Measurements from ENCODE around the gene DTX1.
A peak's percentile ranks its signal among the peaks of the same experiment; 100 is the strongest.
"Not testable (repeated sequence)": the region's sequence is repeated elsewhere in the genome, so short reads cannot be mapped to it uniquely, and the experiment has no call there.

DTX1 gene

DNA sequence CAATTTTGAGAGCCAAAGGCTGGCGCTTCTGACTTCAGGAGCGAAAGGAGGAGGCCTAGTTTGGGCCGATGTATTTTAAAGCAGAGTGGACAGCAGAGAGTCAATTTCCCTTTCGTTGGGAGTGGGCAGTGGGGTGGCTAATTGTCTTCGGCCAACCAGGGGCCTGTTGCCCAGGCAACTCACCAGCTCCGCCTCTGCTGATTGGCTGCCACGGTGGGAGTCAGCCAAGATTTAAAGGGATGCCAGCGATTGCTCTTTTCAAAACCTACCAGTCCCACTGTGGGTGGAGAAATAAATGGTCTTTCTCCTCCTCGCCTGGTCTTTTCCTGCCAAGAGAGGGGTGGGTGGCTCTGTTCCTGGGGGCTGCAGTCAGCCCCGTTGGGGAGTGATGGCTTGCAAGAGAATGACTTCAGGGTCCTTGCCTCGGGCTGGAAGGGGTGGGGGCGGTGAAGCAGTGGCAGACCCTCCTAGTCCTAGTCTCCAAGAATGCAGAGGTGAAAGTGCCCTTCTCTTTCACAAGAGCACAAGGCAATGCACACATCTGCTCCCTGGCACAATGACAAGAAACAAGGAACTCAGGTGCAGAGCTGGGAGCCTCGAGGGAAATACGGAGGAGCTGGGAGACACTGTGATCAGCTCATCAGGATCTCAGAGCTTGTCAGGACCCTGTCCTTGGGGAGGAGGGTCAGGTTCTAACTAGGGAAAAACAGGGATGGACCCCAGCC is 41.3 kb downstream of the DTX1 start:
- peak; percentile 83 for DNase-seq

DNA sequence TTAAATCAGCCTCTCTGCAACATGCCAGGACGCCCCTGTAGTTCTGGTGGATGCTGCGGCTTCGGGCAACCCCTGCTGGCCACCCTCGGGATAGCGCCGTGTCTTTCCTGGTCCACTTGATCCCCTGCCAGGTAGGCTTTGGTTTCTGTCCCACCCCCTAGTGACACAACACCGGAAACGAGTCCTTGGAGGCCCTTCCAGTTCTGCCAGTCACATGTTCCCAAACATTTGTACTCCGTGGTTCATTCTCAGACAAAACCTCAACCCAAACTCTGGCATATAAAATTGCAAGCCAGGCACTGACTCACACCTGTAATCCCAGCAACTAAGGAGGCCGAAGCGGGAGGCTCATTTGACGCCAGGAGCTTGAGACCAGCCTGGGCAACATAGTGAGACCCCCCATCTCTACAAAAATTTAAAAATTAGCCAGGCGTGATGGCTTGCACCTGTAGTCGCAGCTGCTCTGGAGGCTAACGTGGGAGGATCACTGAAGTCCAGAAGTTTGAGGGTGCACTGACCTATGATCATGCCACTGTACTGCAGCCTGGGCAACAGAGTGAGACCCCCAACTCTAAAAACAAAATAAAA is 42.0 kb downstream of the DTX1 start:
- DNase-seq = peak; percentile 85

DNA sequence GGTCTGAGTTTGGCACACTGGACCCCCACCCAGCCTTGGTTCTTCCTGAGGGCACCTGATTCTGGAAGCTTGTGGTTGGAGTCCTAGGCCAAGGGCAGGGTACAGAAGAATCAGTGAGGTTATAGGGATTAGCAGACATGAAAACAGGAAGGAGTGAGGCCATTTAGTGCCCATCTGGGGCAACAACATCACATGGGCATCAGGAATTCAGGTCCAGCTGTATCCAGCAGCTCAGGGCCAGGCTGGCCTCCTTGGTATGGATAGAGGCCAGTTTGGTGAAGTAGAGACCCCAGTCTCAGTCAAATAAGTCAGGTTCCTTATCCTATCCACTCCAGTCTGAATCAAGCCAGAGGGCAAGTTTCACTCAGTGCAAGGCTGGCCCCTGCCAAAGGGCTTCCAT is 42.8 kb downstream of the DTX1 start:
- DNase-seq = no peak

DNA sequence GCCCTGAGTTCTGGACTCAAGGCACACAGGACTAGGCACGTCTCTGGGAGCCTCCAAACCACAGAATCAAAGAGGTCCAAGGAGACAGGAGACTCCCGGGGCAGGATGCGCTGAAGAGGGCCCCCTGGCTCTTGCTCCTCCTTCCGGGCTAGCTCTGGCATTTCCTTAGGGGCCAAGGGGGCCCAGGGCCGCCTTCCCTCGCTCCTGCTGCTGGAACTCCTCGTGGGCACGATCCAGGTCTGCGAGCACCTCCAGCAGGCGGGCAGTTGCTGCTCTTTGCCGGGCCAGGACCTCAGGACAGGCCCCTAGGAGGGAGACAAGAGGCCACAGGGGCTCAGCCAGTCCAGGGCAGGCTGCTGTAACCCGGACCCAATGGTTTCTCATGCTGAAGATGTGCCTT is 43.2 kb downstream of the DTX1 start:
- no peak for DNase-seq

DNA sequence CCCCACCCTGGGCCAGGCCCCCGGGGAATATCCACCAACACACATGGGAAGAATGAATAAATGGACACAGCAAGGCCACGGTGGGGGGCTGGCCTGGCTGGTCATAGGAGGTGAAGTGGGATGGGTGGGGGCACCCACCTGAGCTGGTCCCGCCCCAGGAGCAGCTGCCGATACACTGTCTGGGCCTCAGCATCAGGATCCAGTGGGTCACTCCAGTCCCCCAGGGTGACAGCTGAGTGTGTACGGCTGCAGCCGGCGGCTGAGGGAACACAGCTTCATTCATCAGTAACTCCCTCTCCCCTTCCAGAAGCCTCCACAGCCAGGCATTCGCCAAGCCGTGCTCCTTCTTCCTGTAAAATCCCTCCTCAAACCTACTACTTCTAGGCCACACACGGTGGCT is 45.2 kb downstream of the DTX1 start:
- no peak for DNase-seq

DNA sequence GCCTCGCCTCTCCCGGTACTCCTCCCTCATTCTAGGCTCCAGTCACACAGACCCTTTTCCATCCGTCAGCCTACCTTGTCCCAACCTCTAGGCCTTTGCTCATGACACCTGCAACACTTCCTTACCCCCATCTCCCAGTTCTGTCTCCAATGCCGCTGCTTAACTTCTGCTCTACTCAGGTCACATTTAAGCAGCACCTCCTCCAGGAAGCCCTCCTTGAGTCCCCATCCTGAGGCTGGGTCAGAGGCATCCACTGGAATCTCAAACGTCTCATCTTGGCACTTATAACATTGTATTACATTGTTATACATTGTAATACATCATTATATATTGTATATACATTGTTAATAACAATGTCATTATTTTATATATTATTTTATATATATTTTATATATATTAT is 46.3 kb downstream of the DTX1 start:
- no peak for DNase-seq

DNA sequence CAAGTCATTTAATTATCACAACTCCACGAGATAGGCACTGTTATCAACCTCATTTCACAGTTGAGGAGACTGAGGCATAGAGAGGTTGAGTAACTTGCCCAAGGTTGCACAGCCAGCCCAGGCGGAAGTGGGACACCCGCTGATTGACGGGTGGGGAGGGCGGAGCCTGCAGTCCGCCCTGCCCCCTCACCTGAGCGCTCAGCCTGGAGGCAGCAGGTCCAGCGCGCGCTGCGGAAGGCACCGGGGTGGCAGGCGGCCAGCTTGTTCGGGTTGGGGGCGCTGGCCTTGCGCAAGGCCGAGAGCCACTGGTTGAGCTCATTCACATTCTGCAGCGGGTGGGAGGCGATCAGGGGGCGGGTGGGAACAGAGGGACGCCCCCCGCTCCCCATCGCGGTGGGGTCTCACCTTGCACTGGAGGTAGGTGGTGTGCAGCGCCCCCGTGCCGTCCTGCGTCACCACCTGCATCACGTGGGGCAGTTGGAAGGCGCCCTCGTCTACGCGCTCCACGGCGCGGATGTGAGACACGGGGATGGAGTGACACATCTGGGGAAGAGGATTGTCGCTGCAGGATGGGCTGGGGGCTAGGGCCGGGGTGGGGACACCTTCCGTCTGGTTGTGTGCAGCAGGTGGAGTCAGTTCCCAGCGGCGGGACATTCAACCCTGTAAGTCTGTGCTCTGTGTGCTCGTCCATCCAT is 47.4 kb downstream of the DTX1 start:
- no peak for DNase-seq

DNA sequence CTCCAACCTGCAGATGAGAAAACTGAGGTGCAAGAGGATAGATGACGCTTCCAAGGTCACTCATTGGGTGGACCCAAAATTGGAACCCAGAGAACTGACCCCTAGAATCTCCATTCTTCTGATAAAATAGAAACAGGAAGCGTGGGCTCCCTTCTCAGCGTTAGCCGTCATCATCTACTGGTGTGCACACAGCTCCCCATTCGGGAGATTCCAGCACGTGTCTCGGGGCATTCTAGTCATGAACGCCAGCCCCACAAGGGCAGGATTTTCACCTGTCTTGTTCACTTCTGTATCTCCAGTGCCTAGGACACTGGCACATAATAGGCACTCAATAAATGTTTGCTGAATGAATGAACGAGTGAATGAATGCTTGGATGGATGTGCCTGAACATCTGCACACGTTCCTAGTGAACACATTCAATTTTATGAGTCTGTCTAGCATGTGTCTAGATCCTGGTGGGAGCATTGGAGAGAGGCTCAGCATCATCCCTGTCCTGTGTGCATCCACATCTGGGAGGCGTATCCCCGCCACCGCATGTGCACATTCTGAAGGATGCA is 48.5 kb downstream of the DTX1 start:
- DNase-seq = no peak

DNA sequence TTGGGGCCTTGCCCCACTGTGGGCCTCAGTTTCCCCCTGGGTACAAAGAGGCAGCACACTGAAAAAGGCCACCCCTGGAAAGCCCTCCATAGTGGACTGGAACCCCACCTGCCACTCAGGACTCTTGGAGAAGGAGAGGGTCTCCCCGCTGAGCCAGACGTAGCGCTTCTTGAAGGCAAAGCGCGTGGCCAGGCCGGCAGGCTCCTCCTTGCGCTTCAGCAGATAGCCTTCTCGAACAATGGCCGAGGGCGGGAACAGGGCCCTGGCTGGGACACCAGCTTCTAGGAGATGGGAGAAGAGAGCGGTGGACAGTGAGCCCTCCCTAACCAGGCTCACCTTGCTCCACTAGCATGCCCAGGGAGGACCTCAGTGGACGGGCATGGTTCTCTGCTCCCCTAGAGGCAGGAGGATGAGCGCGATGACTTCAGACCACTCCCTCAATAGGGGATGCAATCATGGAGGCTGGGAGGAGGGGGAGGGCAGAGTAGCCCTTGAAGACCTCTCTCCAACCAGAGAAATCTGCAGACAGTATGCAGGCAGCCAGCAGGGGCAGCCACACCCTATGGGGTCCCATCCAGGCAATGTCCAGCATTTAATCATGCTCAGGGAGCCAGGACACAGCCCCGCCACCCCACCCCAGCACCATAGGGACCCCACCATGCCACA is 49.2 kb downstream of the DTX1 start:
- no peak for DNase-seq

DNA sequence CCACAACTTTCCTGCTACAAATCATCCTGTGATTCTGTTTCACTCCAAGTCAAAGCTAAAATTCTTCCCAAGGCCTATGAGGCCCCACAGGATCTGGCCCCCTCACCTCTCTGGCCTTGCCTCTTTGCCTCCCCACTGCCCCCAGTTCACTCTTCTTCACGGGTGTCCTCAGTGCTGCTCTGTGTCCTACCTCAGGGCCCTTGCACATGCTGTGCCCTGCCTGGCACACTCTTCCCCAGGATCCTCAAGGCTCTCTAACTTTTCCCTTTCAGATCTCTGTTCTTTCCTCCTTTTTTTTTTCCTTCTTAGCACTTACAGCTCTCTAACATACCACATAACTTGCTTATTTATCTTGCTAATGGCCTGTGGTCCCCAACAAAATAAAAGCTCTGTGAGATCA is 49.8 kb downstream of the DTX1 start:
- DNase-seq = no peak

DNA sequence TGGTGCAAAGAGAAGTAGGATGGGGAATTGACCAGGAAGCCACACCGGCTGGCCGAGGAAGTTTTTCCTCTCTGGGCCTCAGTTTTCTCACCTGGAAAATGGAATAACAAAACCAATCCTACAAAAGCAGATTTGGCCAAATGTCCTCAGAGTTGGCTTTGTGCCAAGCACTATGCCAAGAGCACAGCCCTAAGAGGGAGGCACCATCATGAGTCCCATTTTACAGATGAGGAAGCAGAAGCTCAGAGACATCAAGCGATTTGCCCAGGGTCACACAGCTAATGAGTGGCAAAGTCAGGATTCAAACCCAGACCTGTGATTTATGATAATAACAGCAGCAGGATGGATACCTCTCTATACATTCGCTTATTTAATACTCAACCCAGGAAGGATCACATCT is 51.8 kb downstream of the DTX1 start:
- DNase-seq = no peak

DNA sequence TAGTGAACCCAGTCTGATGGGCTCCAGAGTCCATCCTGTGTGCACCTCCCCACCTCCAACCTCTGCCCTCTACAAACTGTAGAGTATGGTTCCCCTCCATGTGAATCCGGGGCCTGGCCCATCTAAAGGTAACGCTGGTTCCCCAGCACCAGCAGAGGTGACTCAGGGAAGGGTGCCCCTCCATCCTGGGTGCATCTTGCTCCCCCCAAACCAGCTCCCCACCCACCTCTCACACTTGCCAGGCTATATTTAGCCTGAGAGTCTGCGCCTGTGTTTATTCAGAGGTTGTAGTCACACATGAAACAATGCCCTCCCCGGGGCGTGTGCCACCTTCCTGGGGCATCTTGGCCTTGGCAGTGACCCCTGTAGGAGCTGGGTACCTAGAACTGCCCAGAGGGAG is 52.8 kb downstream of the DTX1 start:
- no peak for DNase-seq

DNA sequence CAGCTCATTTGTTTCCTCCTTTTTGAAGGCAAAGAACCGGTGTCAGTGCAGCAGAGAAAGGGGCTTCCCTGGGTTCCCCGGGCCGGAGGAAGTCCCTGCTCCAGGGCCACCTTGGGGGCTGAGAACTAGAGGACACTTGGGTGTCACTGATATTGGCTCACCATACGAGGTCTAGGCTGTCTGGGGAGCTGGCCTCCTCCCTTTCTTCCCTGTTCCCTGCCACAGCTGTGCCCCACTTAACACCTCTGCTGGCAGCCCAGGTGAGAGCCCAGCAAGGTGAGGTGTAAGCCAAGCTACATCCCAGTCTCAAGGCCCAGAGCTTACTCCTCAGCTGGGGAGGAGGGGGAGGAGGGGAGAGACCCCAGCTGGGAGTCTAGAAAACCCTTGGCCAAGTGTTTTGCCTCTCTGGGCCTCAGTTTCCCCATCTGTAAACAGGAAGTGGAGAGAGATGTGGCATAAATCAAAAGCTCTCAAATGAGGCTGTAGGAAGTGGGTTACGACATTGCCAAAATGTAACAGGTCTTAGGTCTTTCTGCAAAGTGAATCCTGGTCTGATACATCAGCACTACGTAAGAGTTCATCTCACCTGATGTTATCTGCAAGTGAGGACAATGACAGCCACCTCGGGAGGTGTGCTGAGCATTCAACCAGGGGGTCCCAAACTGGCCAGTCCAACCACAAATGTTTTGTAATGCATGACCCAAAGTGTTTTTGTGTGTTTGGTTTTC is 53.5 kb downstream of the DTX1 start:
- no peak for DNase-seq

DNA sequence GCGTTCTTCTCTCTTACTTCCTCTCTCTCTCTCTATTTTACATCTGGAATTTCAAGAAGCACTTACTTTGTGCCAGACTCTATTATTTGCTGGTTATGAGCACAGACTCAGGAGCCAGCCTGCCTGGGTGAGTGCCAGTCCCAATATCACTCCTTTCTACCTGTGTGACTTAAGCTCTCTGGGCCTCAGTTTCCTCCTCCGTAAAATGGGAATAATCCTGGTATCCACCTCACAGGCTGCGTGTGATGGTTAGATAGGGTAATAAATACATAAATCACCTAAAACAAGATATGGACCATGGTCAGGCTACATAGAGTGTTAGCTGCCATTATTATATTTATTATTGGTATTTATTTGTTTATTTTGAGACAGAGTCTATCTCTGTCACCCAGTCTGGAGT is 54.7 kb downstream of the DTX1 start:
- DNase-seq = no peak

DNA sequence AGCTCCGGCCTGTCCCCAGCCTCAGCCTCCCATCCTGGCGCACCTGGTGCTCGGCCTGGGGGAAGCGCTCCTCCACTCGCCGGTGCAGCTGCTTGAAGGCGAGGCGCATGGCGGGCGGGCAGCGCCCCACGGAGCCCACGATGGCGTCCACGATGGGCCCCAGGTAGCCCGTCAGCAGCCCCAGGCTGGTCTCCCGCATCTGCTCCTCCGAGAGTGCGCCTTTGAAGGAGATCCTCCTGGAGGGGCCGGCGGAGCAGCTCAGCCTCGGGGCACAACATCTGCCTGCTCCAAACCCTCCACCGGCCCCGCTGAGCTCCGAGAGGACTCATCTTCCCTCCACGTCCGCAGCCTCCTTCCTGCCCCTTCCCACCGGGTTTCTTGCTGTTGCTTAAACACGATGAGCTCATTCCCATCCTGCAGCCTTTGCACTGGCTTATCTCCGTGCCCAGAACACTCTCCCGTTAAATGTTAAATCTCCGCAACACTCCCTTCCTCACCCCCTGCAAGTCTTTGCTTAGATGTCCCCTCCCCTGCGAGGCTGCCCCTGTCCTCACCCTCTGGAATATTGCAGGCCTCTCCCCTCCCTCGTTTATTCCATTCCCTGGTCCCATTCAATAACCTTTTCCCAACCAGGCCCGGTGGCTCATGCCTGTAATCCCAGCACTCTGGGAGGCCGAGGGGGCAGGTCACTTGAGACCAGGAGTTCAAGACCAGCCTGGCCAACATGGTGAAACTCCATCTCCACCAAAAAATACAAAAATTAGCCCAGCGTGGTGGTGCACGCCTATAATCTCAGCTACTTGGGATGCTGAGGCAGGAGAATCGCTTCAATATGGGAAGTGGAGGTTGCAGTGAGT is 55.7 kb downstream of the DTX1 start:
- DNase-seq = no peak

DNA sequence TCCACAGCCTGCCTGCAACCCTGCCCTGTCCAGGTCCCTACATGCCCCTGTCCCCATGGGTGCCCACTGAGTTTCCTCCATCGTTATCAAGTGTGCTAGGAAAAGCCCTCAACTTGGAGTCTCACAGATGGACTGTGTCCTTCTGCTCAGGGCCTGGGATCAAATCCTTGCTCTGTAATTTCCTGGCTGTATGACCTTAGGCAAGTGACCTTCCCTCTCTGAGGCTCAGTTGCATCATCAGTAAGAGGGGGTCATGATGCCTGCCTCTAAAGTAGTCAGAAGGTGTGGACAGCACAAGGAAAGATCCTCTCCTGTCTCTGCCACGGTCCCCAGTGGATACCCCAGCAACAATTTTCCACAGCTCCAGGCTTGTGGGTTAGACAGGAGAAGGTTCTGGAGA is 56.9 kb downstream of the DTX1 start:
- no peak for DNase-seq

DNA sequence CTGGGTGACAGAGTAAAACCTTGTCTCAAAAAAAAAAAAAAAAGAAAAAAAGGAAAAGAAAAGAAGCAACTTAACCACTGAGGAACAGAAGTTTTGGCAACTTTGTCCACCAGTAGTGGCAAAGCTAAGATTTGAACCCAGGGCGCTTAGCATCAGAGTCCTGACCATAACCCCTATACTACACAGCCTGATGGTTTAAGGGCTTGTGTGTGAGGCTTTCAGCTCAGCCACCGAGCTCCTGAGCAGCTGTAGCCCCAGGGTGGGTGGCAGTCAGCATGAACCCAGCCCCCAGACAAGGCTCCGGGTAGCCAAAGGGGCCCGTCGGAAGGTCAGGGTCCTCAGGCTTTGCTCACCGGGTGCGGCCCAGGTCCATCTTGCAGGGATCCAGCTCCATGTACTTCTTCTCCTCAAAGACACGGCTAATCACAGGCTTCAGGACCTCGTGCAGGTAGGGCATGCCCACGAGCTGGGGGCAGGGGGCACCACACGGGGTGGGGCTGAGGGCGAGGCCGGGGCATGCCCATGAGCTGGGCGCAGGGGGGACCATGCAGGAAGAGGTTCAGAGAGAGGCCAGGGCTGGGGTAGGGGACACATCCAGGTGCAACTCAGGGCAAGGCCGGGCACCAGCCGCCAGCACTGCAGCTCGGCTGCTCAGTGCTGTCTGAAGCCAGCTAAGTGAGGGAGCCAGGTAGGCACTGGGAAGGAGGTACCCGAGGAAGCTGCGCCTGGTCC is 58.1 kb downstream of the DTX1 start:
- no peak for DNase-seq

DNA sequence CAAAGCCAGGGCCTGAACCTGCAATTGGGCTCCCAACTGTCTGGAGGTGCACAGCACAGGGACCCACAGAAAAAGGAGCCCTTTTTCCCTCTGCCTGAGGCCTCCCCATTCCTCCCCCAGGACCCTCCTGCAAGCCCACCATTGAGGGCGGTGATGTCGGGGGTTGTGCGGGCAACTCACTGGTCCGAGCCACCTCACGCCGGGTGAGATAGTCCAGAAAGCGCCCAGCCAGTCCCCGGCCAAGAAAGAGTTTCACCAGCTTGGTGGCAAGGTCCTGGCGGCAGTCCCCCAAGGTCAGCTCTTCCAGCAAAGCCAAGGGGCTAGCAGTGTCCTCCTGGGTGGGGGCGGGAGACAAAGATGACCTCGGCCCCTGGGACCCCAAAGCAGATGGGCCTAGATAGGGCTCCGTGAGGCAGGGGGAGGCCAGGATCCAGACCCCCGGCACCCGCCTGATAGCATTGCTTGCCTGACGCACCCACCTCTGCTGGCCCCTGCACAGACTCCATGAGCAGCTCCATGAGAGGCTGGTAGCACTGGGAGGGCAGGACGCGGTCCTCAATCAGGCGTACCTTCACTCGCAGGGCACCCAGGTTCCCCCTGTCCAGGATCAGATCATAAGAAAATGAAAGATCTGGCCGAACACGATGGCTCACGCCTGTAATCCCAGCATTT is 59.1 kb downstream of the DTX1 start:
- no peak for DNase-seq

DNA sequence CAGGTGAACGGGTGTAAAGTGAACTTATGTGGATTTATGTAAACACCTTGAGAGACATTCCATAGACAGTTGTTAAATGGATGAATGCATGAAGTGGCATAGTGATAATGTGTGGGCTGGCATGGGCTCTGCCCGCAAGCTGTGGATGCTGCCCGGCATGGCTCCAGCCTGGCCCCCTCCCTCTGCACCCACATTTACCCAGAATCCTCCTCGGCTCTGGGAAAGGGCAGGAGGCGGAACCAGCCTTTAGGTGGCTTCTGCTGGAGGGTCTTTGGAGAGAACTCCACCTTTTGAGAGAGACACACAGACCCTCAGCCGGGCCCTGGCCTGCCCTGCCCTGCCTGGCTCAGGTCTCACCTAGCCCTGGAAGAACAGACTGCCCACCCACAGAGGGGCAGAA is 60.3 kb downstream of the DTX1 start:
- DNase-seq = no peak

DNA sequence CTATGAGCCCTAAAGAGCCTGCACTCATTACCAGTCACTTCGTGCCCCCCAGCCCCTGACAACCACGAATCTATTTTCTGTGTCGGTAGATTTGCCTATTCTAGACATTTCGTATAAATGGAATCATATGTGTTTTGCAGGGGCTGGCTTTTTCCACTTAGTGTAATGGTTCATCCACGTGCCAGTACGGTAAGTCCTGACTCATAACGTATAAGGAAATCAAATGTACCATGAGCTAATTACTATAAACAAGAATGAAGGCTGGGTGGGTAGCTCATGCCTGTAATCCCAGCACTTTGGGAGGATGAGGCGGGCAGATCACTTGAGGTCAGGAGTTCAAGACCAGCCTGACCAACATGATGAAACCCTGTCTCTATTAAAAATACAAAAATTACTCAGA is 61.2 kb downstream of the DTX1 start:
- not testable (repeated sequence) for DNase-seq

DNA sequence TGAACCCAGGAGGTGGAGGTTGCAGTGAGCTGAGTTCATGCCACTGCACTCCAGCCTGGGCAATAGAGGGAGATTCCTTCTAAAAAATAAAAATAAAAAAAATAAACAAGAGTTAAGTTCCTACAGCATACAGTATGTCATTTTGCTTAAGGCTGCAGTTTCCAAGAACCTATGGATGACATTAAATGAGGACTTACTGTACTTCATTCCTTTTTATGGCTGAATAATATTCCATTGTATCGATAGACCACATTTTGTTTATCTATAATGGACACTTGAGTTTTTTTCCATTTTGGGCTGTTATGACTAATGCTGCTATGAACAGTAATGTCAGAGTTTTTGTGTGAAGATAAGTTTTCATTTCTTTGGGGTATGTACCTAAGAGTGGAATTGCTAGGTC is 61.6 kb downstream of the DTX1 start:
- no peak for DNase-seq
